ENCODE data around the gene HECW1. TPM values are rescaled to one million over a fixed set of nuclear protein-coding genes. Genes with fewer than 3 reads are reported as not detected.

HECW1 gene
- total and polyA plus RNA-seq, 2 of the 13 experiments (the other 11 are each of a cell fraction or from before 2014, with no cell fraction given): not detected

DNA sequence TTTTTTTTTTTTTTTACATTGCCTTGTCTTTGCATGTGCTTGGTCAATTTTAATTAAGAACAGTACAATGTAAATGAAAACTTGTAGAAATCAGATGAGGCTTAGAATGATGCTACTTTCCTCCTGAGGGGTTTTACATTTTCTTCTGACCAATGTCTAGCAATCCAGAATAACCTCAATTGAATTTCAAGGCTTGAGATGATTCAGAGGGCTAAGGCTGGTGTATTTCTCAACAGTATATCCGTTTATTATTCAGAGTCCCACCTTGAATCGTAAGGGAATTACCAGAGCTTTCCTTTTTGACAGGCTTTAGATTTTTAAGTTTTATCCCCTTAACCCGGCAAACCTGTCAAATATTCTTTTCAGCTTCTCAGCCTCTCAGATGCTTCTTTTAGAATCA, 239.2 kb downstream of the HECW1 start (continued):
- TF ChIP-seq RERE (CRISPR knock-in tag; IDR thresholded peaks at IDR 0.05; ENCODE audit: low read depth) (no peak), SP140L (CRISPR knock-in tag; IDR thresholded peaks at IDR 0.05; ENCODE audit: borderline replicate concordance) (no peak)

DNA sequence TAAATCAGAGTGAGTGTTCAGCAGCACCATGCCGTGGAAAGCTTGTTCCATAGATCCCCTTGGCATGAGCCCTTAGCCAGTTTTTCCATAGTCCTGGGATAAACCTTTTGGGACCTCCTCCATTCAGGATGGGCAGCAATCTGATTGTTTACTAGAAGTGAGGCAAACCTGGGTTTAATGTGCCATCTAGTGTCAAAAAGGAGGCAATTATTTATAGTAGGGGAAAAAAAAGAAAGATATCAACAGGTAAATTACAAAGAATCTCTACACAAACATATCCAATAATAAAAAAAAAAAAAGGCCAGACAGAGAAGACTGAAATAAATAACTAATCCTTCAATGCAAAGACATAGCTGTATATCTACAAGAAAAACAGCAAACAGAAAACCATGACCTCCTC, 241.5 kb downstream of the HECW1 start:
- DNase-seq (ENCODE audit: low spot score): no peak
- in situ Hi-C loops (cut with HindIII; ENCODE audit: extremely low pct_ligation_motif_present, low pct_unique_long_range_greater_than_20kb): no loop called here
- no TSS peak for BruUV-seq (replicated peaks)

More for the DNA sequence above, 241.5 kb downstream of the HECW1 start:
- POLR2A ChIA-PET: no interaction called here
- intact Hi-C loops (cut with micrococcal nuclease; ENCODE audit: unreplicated experiment): no loop called here
- H3K4me3 ChIP-seq (replicated peaks in 1 of 3; ENCODE audit: insufficient read depth in 1 of 3, low read depth in 2 of 3, low read length in 3 of 3): no peak overlapping the region
- no peak overlapping the region for H3K9ac ChIP-seq (ENCODE audit: insufficient read depth, low read depth, low read length)
- no peak overlapping the region for H2AFZ ChIP-seq (ENCODE audit: low read length)
- H3K27ac ChIP-seq (ENCODE audit: extremely low read length, insufficient read depth, low read length): no peak overlapping the region
- 14% methylated on average over 1 of the region's 1 CpG for WGBS (ENCODE audit: low lambda C conversion rate)
- H3K27me3 ChIP-seq (ENCODE audit: control insufficient read depth in 1 of 2, insufficient read depth in 2 of 2, low read length in 2 of 2): no peaks in the 10 kb centered on the region
- no peak for FAIRE-seq
- peaks cover 12% of the 10 kb centered on the region; the same call in 1 of the 2 replicates for H3K9me3 ChIP-seq (ENCODE audit: low read length)
- no peak for ATAC-seq
- CTCF ChIA-PET (ENCODE audit: low intra/inter-chr PET ratio, low total read pairs): no interaction called here
- H3K4me1 ChIP-seq (ENCODE audit: insufficient read depth, low read length): no peaks in the 10 kb centered on the region
- H4K20me1 ChIP-seq (ENCODE audit: insufficient read depth, low read length): no peaks in the 10 kb centered on the region
- H3K36me3 ChIP-seq (replicated peaks in 1 of 2; ENCODE audit: control insufficient read depth in 1 of 2, insufficient read depth in 2 of 2, low read length in 2 of 2): no peaks in the 10 kb centered on the region
- no peaks in the 10 kb centered on the region for H3K79me2 ChIP-seq (ENCODE audit: insufficient read depth, low read length)
- TF ChIP-seq, protein P1, sequence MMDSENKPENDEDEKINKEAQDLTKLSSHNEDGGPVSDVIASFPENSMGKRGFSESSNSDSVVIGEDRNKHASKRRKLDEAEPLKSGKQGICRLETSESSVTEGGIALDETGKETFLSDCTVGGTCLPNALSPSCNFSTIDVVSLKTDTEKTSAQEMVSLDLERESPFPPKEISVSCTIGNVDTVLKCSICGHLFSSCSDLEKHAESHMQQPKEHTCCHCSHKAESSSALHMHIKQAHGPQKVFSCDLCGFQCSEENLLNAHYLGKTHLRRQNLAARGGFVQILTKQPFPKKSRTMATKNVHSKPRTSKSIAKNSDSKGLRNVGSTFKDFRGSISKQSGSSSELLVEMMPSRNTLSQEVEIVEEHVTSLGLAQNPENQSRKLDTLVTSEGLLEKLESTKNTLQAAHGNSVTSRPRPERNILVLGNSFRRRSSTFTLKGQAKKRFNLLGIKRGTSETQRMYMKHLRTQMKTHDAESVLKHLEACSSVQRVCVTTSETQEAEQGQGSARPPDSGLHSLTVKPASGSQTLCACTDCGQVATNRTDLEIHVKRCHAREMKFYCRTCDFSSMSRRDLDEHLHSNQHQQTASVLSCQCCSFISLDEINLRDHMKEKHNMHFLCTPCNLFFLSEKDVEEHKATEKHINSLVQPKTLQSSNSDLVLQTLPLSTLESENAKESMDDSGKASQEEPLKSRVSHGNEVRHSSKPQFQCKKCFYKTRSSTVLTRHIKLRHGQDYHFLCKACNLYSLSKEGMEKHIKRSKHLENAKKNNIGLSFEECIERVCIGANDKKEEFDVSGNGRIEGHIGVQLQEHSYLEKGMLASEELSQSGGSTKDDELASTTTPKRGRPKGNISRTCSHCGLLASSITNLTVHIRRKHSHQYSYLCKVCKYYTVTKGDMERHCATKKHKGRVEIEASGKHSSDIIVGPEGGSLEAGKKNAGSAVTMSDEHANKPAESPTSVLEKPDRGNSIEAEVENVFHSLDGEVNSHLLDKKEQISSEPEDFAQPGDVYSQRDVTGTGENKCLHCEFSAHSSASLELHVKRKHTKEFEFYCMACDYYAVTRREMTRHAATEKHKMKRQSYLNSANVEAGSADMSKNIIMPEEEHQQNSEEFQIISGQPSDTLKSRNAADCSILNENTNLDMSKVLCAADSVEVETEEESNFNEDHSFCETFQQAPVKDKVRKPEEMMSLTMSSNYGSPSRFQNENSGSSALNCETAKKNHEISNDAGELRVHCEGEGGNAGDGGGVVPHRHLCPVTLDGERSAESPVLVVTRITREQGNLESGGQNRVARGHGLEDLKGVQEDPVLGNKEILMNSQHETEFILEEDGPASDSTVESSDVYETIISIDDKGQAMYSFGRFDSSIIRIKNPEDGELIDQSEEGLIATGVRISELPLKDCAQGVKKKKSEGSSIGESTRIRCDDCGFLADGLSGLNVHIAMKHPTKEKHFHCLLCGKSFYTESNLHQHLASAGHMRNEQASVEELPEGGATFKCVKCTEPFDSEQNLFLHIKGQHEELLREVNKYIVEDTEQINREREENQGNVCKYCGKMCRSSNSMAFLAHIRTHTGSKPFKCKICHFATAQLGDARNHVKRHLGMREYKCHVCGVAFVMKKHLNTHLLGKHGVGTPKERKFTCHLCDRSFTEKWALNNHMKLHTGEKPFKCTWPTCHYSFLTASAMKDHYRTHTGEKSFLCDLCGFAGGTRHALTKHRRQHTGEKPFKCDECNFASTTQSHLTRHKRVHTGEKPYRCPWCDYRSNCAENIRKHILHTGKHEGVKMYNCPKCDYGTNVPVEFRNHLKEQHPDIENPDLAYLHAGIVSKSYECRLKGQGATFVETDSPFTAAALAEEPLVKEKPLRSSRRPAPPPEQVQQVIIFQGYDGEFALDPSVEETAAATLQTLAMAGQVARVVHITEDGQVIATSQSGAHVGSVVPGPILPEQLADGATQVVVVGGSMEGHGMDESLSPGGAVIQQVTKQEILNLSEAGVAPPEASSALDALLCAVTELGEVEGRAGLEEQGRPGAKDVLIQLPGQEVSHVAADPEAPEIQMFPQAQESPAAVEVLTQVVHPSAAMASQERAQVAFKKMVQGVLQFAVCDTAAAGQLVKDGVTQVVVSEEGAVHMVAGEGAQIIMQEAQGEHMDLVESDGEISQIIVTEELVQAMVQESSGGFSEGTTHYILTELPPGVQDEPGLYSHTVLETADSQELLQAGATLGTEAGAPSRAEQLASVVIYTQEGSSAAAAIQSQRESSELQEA (CRISPR knock-in tag; IDR thresholded peaks at IDR 0.05; ENCODE audit: not compliant biosample characterization): no peak
- no peak for TF ChIP-seq ZSCAN30 (CRISPR knock-in tag; IDR thresholded peaks at IDR 0.05)
- TF ChIP-seq ZNF383 (CRISPR knock-in tag; IDR thresholded peaks at IDR 0.05; ENCODE audit: borderline replicate concordance): no peak
- TF ChIP-seq STAG1 (CRISPR knock-in tag; IDR thresholded peaks at IDR 0.05): peak; percentile 20; the same call in 1 of the 2 replicates
- TF ChIP-seq ZNF782 (CRISPR knock-in tag; IDR thresholded peaks at IDR 0.05; ENCODE audit: borderline replicate concordance): no peak
- H3K4me2 ChIP-seq (ENCODE audit: low read depth, low read length): no peak overlapping the region

All from HepG2 (cell line).